B cell (primary cell): Measurements from ENCODE around the gene PRSS48. TPM values are rescaled to one million over a fixed set of nuclear protein-coding genes. Genes with fewer than 3 reads are reported as not detected.

ENCODE experiments used
- ATAC-seq: fragments of 200-7000 bp; cut with Tn5 transposase; one replicate; pipeline ENCODE4 v1.10.0; 2021; ENCODE audit warnings: low read depth, mild to moderate bottlenecking, moderate number of reproducible peaks, moderate library complexity
- CTCF ChIA-PET: fragments of 350-600 bp; sonication (Branson Sonifier 250); formaldehyde crosslinking; loops from one replicate; lab custom pipeline; 2021; ENCODE audit warnings: antibody characterized with exemption, inconsistent platforms; lab: Charles Lee
- POLR2A ChIA-PET: fragments of 350-600 bp; sonication (Branson Sonifier 250); formaldehyde crosslinking; loops from one replicate; lab custom pipeline; 2021; ENCODE audit warnings: antibody characterized with exemption; lab: Charles Lee
- DNase-seq: peaks from one replicate; pipeline ENCODE4 v3.0.0; 2013
- H2AFZ ChIP-seq: 2 replicates; pipeline ENCODE4 v1.6.1; 2012; ENCODE audit warnings: mild to moderate bottlenecking, low read depth, low read length; ENCODE audit not compliant: insufficient read depth, poor library complexity, severe bottlenecking
- H3K27ac ChIP-seq, 2 donors: 1 replicate in 1 of 2; 2 replicates in 1 of 2; pipeline ENCODE4 v1.5.1; 2012 to 2013; ENCODE audit warnings: low read length in 2 of 2, mild to moderate bottlenecking in 2 of 2, moderate library complexity in 1 of 2
- H3K27me3 ChIP-seq, 4 experiments: fragments of 200-600 bp in 1 of 4; sonication (generic) in 1 of 4; replicated peaks in 1 of 4; 1 replicate in 2 of 4; 2 replicates in 2 of 4; pipeline versions ENCODE4 v1.6.1 to v1.7.0; 2013 to 2016; ENCODE audit warnings: low read length in 3 of 4, mild to moderate bottlenecking in 2 of 4, mixed read lengths in 1 of 4, moderate library complexity in 1 of 4; ENCODE audit not compliant: insufficient read depth in 4 of 4, control insufficient read depth in 3 of 4; ENCODE audit errors: control extremely low read depth in 1 of 4
- H3K36me3 ChIP-seq, 2 experiments: replicated peaks in 1 of 2; 1 replicate in 1 of 2; 2 replicates in 1 of 2; pipeline versions ENCODE4 v1.6.1 to v1.7.1; 2013; ENCODE audit warnings: low read length in 1 of 2; ENCODE audit not compliant: insufficient read depth in 2 of 2, control insufficient read depth in 1 of 2; ENCODE audit errors: control extremely low read depth in 1 of 2, extremely low read depth in 1 of 2
- H3K4me1 ChIP-seq, 2 donors: fragments of 200-600 bp in 1 of 2; sonication (generic) in 1 of 2; 1 replicate in 1 of 2; 2 replicates in 1 of 2; pipeline versions ENCODE4 v1.5.1 to v1.6.1; 2013 to 2017; ENCODE audit warnings: low read length in 2 of 2; ENCODE audit not compliant: control insufficient read depth in 2 of 2, insufficient read depth in 2 of 2
- H3K4me2 ChIP-seq: replicated peaks from 2 replicates; pipeline ENCODE3; 2012; ENCODE audit warnings: mild to moderate bottlenecking, low read depth, low read length; ENCODE audit not compliant: poor library complexity, severe bottlenecking
- H3K4me3 ChIP-seq, 5 experiments: fragments of 200-600 bp in 1 of 5; sonication (generic) in 1 of 5; 1 replicate in 3 of 5; 2 replicates in 2 of 5; pipeline versions ENCODE4 v1.5.1 to v1.7.0; 2011 to 2016; ENCODE audit warnings: low read length in 4 of 5, mild to moderate bottlenecking in 4 of 5, low read depth in 2 of 5, control low read depth in 1 of 5, moderate library complexity in 1 of 5; ENCODE audit not compliant: insufficient read depth in 1 of 5; ENCODE audit errors: control extremely low read depth in 1 of 5, extremely low read depth in 1 of 5
- H3K79me2 ChIP-seq: fragments of 200-600 bp; sonication (generic); one replicate; pipeline ENCODE4 v1.6.0; 2016; ENCODE audit warnings: low read length; ENCODE audit not compliant: control insufficient read depth, insufficient read depth
- H3K9ac ChIP-seq: fragments of 200-600 bp; sonication (generic); 2 replicates; pipeline ENCODE4 v1.6.1; 2017; ENCODE audit warnings: mild to moderate bottlenecking, low read length, moderate library complexity
- H3K9me3 ChIP-seq, 3 donors: one replicate each; pipeline versions ENCODE4 v1.6.1 to v1.7.1; 2013; ENCODE audit warnings: low read length in 2 of 3; ENCODE audit not compliant: control insufficient read depth in 2 of 3, insufficient read depth in 1 of 3; ENCODE audit errors: control extremely low read depth in 1 of 3
- H4K20me1 ChIP-seq: 2 replicates; pipeline ENCODE4 v1.6.0; 2012; ENCODE audit warnings: mild to moderate bottlenecking, low read length; ENCODE audit not compliant: insufficient read depth, control insufficient read depth, poor library complexity, severe bottlenecking
- H3K27ac Mint-ChIP-seq: one replicate; pipeline ENCODE4 v1.8.0; 2021; ENCODE audit warnings: mixed read lengths
- H3K27me3 Mint-ChIP-seq: one replicate; pipeline ENCODE4 v1.8.0; 2021; ENCODE audit warnings: mixed read lengths
- H3K4me1 Mint-ChIP-seq: one replicate; pipeline ENCODE4 v1.8.0; 2021; ENCODE audit warnings: mixed read lengths
- H3K4me3 Mint-ChIP-seq: one replicate; pipeline ENCODE4 v1.8.0; 2021; ENCODE audit warnings: mixed read lengths
- H3K9me3 Mint-ChIP-seq: one replicate; pipeline ENCODE4 v1.8.0; 2022; ENCODE audit warnings: mixed read lengths; ENCODE audit not compliant: insufficient read depth
- EZH2 ChIP-seq: IDR thresholded peaks from 2 replicates; pipeline ENCODE4 v1.6.1; 2012; ENCODE audit warnings: borderline replicate concordance, low read depth, mild to moderate bottlenecking, moderate library complexity, low read length; ENCODE audit not compliant: insufficient read depth, poor library complexity, severe bottlenecking
- WGBS: methylation state at CpG from one replicate; pipeline ENCODE4 v1.1.5; 2013; ENCODE audit warnings: missing lambda C conversion rate; ENCODE audit not compliant: insufficient coverage; 5-methylcytosine and 5-hydroxymethylcytosine counted together
- intact Hi-C: fragments of 100-400 bp; cut with micrococcal nuclease; formaldehyde crosslinking; loops from one replicate; pipeline ENCODE4 v1.10.0; 2022
- polyA plus RNA-seq: library from polyadenylated mRNA; depleted of rRNA; stranded (reverse); fragments of >200 nt; gene quantifications from 2 replicates; pipeline ENCODE4 v1.2.3, GENCODE V29; 2012
- total RNA-seq, 2 donors: library from RNA; stranded (reverse); fragments of 120-200 nt in 1 of 2; gene quantifications; 1 replicate in 1 of 2; 2 replicates in 1 of 2; pipeline versions ENCODE4 v1.2.3 to v1.2.4, GENCODE V29; 2013 to 2022
- TF ChIP-seq, protein P1 (sequence below): fragments of 200-600 bp; IDR thresholded peaks from one replicate; pipeline ENCODE4 v1.8.0; 2022; ENCODE audit warnings: antibody characterized with exemption, mild to moderate bottlenecking

PRSS48 gene
- total and polyA plus RNA-seq, 2 donors (not counting 1 experiment from before 2014, with no cell fraction given): not detected

DNA sequence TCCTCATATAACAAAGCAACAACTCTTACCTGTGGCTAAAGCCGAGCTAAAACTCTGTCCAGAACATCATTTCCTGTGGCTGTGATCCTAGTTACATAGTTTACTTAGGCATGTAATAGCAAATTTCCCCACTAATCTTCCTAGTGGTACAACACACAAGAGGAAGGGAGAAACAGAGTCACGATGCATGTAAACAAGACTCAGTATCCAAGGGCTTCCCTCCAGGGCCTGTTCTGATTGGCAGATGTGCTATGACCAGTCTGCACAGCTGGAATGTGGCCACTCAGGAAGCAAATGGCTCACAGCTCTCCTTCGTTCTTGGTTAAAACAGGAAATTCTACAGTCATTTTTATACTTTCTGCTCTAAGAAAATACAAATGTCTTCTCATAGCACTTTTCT, 49.2 kb upstream of the PRSS48 start:
- H2AFZ ChIP-seq: no peak overlapping the region
- Mint-ChIP-seq H3K4me1 (no peaks in the 10 kb centered on the region), H3K27ac (no peak overlapping the region), H3K9me3 (peaks cover 3% of the 10 kb centered on the region), H3K4me3 (no peak overlapping the region), H3K27me3 (peaks cover 10% of the 10 kb centered on the region)
- no peak overlapping the region for H3K4me2 ChIP-seq
- TF ChIP-seq, protein P1, sequence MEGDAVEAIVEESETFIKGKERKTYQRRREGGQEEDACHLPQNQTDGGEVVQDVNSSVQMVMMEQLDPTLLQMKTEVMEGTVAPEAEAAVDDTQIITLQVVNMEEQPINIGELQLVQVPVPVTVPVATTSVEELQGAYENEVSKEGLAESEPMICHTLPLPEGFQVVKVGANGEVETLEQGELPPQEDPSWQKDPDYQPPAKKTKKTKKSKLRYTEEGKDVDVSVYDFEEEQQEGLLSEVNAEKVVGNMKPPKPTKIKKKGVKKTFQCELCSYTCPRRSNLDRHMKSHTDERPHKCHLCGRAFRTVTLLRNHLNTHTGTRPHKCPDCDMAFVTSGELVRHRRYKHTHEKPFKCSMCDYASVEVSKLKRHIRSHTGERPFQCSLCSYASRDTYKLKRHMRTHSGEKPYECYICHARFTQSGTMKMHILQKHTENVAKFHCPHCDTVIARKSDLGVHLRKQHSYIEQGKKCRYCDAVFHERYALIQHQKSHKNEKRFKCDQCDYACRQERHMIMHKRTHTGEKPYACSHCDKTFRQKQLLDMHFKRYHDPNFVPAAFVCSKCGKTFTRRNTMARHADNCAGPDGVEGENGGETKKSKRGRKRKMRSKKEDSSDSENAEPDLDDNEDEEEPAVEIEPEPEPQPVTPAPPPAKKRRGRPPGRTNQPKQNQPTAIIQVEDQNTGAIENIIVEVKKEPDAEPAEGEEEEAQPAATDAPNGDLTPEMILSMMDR: no peak
- no peak for TF ChIP-seq EZH2
- H3K4me3 ChIP-seq: no peak overlapping the region
- no peaks in the 10 kb centered on the region for H4K20me1 ChIP-seq
- H3K27ac ChIP-seq: no peak overlapping the region
- H3K4me1 ChIP-seq: no peaks in the 10 kb centered on the region
- no peak overlapping the region for H3K9ac ChIP-seq
- intact Hi-C loops: no loop called here
- H3K36me3 ChIP-seq: no peaks in the 10 kb centered on the region
- POLR2A ChIA-PET: no interaction called here
- 43% methylated on average over 1 of the region's 3 CpGs for WGBS
- H3K27me3 ChIP-seq: peaks cover 0 to 6% (median 2%) of the 10 kb centered on the region in 4 experiments
- DNase-seq (no peak), ATAC-seq (no peak)
- CTCF ChIA-PET: no interaction called here
- no peaks in the 10 kb centered on the region for H3K9me3 ChIP-seq
- no peaks in the 10 kb centered on the region for H3K79me2 ChIP-seq

DNA sequence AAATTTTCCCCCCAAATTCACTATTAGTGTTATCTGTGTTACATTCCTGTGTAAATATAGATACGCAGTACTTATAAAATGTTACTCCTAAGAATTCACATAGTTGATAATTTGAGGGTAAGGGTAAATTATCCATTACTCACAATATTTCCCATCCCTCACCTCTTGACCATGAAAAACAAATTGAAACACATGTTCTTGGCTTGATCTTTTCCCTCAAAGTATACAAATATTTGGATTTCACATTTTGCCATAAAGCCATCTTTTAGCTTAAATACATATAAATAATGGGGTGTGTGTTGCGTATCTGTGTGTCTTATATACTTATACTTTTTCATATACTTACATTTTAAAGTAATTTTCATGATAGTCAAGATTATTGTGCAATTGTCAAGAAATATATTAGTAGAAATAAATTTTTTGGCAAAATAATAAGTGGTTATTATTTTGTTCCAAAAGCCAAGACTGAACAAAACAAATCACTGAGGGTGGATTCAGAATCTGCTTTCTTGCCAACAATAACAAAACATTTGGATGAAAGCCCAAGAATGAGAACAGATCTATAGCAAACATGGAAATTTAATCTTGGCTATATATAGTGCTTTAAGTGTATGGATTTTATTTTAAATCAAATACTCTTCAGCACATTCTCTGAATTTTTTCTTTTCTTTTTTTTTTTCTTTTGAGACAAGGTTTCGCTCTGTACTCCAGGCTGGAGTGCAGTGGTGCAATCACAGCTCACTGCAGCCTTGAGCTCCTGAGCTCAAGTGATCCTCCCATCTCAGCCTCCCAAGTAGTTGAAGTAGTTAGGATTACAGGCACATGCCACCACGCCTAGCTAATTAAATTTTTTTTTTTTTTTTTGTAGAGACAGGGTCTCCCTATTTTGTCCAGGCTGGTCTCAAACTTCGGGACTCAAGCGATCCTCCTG, 48.5 kb upstream of the PRSS48 start:
- no peak overlapping the region for H3K4me3 ChIP-seq
- Mint-ChIP-seq H3K27ac (no peak overlapping the region), H3K9me3 (peaks cover 3% of the 10 kb centered on the region), H3K4me1 (no peaks in the 10 kb centered on the region), H3K27me3 (peaks cover 10% of the 10 kb centered on the region), H3K4me3 (no peak overlapping the region)
- H3K27ac ChIP-seq: no peak overlapping the region
- intact Hi-C loops: no loop called here
- H3K9ac ChIP-seq: no peak overlapping the region
- H3K27me3 ChIP-seq: peaks cover 0 to 6% (median 2%) of the 10 kb centered on the region in 4 experiments
- no peaks in the 10 kb centered on the region for H3K79me2 ChIP-seq
- TF ChIP-seq EZH2: no peak
- TF ChIP-seq, protein P1: no peak
- no peak overlapping the region for H3K4me2 ChIP-seq
- ChIA-PET CTCF (no interaction called here), POLR2A (no interaction called here)
- no peaks in the 10 kb centered on the region for H3K9me3 ChIP-seq
- ATAC-seq (no peak), DNase-seq (no peak)
- no peaks in the 10 kb centered on the region for H3K36me3 ChIP-seq
- no peak overlapping the region for H2AFZ ChIP-seq
- 100% methylated on average over 1 of the region's 6 CpGs for WGBS
- no peaks in the 10 kb centered on the region for H3K4me1 ChIP-seq
- H4K20me1 ChIP-seq: no peaks in the 10 kb centered on the region
